ENCODE data around the gene PPP1R12B. TPM values are rescaled to one million over a fixed set of nuclear protein-coding genes. Genes with fewer than 3 reads are reported as not detected.
A peak's percentile ranks its signal among the peaks of the same experiment; 100 is the strongest.

The PPP1R12B gene
- total RNA-seq, 1 donor from 2014 or later, result 44.9 TPM

- H3K4me3 Mint-ChIP-seq (ENCODE audit: low read depth), result no peak overlapping the region
- DNase-seq (ENCODE audit: low spot score, unreplicated experiment), result no peak
- H3K36me3 Mint-ChIP-seq (ENCODE audit: insufficient read depth), result no peaks in the 10 kb centered on the region
- no peak overlapping the region for H3K27ac Mint-ChIP-seq
- H3K9me3 Mint-ChIP-seq (ENCODE audit: low read depth), result no peaks in the 10 kb centered on the region
- TF ChIP-seq, protein P1, sequence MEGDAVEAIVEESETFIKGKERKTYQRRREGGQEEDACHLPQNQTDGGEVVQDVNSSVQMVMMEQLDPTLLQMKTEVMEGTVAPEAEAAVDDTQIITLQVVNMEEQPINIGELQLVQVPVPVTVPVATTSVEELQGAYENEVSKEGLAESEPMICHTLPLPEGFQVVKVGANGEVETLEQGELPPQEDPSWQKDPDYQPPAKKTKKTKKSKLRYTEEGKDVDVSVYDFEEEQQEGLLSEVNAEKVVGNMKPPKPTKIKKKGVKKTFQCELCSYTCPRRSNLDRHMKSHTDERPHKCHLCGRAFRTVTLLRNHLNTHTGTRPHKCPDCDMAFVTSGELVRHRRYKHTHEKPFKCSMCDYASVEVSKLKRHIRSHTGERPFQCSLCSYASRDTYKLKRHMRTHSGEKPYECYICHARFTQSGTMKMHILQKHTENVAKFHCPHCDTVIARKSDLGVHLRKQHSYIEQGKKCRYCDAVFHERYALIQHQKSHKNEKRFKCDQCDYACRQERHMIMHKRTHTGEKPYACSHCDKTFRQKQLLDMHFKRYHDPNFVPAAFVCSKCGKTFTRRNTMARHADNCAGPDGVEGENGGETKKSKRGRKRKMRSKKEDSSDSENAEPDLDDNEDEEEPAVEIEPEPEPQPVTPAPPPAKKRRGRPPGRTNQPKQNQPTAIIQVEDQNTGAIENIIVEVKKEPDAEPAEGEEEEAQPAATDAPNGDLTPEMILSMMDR (IDR thresholded peaks at IDR 0.05; ENCODE audit: unreplicated experiment), result no peak
- peaks cover 8% of the 10 kb centered on the region for H3K4me1 Mint-ChIP-seq (ENCODE audit: low read depth)
- H3K27me3 Mint-ChIP-seq, result no peaks in the 10 kb centered on the region
Measured at GRCh38 chr1:202357506-202357905, 9.0 kb downstream of the PPP1R12B start.

- no peaks in the 10 kb centered on the region for H3K36me3 Mint-ChIP-seq (ENCODE audit: insufficient read depth)
- H3K27me3 Mint-ChIP-seq, result no peaks in the 10 kb centered on the region
- TF ChIP-seq, protein P1 (IDR thresholded peaks at IDR 0.05; ENCODE audit: unreplicated experiment), result no peak
- no peak overlapping the region for H3K27ac Mint-ChIP-seq
- H3K4me3 Mint-ChIP-seq (ENCODE audit: low read depth), result no peak overlapping the region
- no peaks in the 10 kb centered on the region for H3K9me3 Mint-ChIP-seq (ENCODE audit: low read depth)
- no peak for DNase-seq (ENCODE audit: low spot score, unreplicated experiment)
- peaks cover 8% of the 10 kb centered on the region for H3K4me1 Mint-ChIP-seq (ENCODE audit: low read depth)
Measured at GRCh38 chr1:202361224-202361623, 12.7 kb downstream of the PPP1R12B start.

DNA sequence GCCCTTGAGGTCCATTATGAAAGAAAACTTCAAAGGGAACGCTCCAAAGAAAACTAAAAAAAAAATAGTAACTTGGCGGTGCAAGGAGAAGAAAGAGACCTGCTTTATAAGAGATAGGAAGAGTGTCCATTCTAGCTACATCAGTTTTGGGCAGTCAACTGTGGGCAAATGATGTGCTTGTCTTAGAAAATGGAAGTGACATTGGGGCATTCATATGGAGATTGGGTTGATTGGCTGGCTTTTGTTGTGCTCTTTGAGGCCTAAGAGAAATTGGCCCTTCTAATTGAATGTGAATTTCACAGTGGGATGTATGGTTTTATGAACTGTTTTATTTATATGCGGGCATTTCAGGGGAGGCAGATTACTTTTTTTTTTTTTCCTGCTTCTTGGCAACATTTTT, 13.2 kb downstream of the PPP1R12B start:
- peak overlapping the region; percentile 68 for H3K27ac Mint-ChIP-seq
- H3K36me3 Mint-ChIP-seq (ENCODE audit: insufficient read depth), result no peaks in the 10 kb centered on the region
- H3K27me3 Mint-ChIP-seq, result no peaks in the 10 kb centered on the region
- H3K9me3 Mint-ChIP-seq (ENCODE audit: low read depth), result no peaks in the 10 kb centered on the region
- no peak overlapping the region for H3K4me3 Mint-ChIP-seq (ENCODE audit: low read depth)
- peaks cover 8% of the 10 kb centered on the region for H3K4me1 Mint-ChIP-seq (ENCODE audit: low read depth)
- TF ChIP-seq, protein P1 (IDR thresholded peaks at IDR 0.05; ENCODE audit: unreplicated experiment), result no peak
- DNase-seq (ENCODE audit: low spot score, unreplicated experiment), result no peak

DNA sequence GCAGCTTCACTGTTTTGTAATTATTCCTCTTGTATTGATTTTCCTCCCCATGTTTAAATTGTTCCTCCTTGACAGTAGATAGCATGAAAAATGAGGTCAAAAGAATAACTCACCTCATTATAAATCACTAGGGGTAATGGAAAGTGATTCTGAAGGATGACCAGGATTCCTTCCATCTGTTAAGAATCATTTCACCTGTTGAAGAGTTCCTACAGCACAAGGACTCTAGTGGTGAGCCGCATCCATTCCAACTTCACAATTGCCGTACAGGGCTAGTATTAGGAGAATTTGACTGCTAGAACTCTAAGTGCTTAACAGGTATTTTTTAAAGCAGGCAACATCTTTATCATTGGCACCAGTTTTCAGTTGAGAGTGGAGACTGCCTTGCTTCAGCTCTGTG, 13.7 kb downstream of the PPP1R12B start:
- Mint-ChIP-seq H3K27me3 (no peaks in the 10 kb centered on the region), H3K9me3 (ENCODE audit: low read depth) (no peaks in the 10 kb centered on the region), H3K36me3 (ENCODE audit: insufficient read depth) (no peaks in the 10 kb centered on the region), H3K27ac (no peak overlapping the region), H3K4me3 (ENCODE audit: low read depth) (no peak overlapping the region), H3K4me1 (ENCODE audit: low read depth) (peaks cover 8% of the 10 kb centered on the region)
- DNase-seq (ENCODE audit: low spot score, unreplicated experiment), result no peak
- TF ChIP-seq, protein P1 (IDR thresholded peaks at IDR 0.05; ENCODE audit: unreplicated experiment), result no peak

- no peaks in the 10 kb centered on the region for H3K9me3 Mint-ChIP-seq (ENCODE audit: low read depth)
- peaks cover 8% of the 10 kb centered on the region for H3K4me1 Mint-ChIP-seq (ENCODE audit: low read depth)
- no peak overlapping the region for H3K27ac Mint-ChIP-seq
- no peaks in the 10 kb centered on the region for H3K27me3 Mint-ChIP-seq
- no peaks in the 10 kb centered on the region for H3K36me3 Mint-ChIP-seq (ENCODE audit: insufficient read depth)
- no peak for DNase-seq (ENCODE audit: low spot score, unreplicated experiment)
- TF ChIP-seq, protein P1 (IDR thresholded peaks at IDR 0.05; ENCODE audit: unreplicated experiment), result no peak
- H3K4me3 Mint-ChIP-seq (ENCODE audit: low read depth), result no peak overlapping the region
Measured at GRCh38 chr1:202365092-202365815, 16.8 kb downstream of the PPP1R12B start.

All from progenitor cell of endocrine pancreas (in vitro differentiated cells).